SK-N-MC (cell line): ENCODE measurements around the gene FSD1L.

Experiments used
- DNase-seq: peaks from one replicate; pipeline ENCODE4 v3.0.0-alpha.2; 2011; ENCODE audit warnings: low read depth, low spot score
- H3K27ac ChIP-seq: fragments of 200-600 bp; sonication (generic); 2 replicates; pipeline ENCODE4 v1.5.1; 2016; ENCODE audit warnings: mixed run types
- H3K36me3 ChIP-seq: fragments of 200-600 bp; sonication (generic); 2 replicates; pipeline ENCODE4 v1.6.1; 2017; ENCODE audit warnings: antibody characterized with exemption, low read length, mixed read lengths; ENCODE audit not compliant: insufficient read depth
- H3K4me3 ChIP-seq: fragments of 200-600 bp; sonication (generic); 2 replicates; pipeline ENCODE4 v1.5.1; 2016
- H3K9ac ChIP-seq: fragments of 200-600 bp; sonication (generic); 2 replicates; pipeline ENCODE4 v1.8.0; 2017; ENCODE audit warnings: mixed run types, mixed read lengths; ENCODE audit not compliant: insufficient read length
- H3K9me3 ChIP-seq: fragments of 200-600 bp; sonication (generic); 2 replicates; pipeline ENCODE4 v1.6.1; 2017; ENCODE audit warnings: low read depth, mild to moderate bottlenecking, antibody characterized with exemption, low read length, moderate library complexity, mixed read lengths
- EZH2 ChIP-seq: fragments of 200-600 bp; sonication (generic); IDR thresholded peaks from one replicate; pipeline ENCODE4 v1.6.1; 2017; ENCODE audit warnings: antibody characterized with exemption
- FOXP2 ChIP-seq: optimal IDR thresholded peaks from 2 replicates; pipeline ENCODE3; 2011; ENCODE audit warnings: mild to moderate bottlenecking, moderate library complexity; ENCODE audit not compliant: insufficient read depth; ENCODE audit errors: extremely low read length, control extremely low read depth
- POLR2AphosphoS5 ChIP-seq: IDR thresholded peaks from 2 replicates; pipeline ENCODE4 v1.6.1; 2012; ENCODE audit warnings: mild to moderate bottlenecking, low read depth, low read length, borderline replicate concordance

Gene FSD1L

DNA sequence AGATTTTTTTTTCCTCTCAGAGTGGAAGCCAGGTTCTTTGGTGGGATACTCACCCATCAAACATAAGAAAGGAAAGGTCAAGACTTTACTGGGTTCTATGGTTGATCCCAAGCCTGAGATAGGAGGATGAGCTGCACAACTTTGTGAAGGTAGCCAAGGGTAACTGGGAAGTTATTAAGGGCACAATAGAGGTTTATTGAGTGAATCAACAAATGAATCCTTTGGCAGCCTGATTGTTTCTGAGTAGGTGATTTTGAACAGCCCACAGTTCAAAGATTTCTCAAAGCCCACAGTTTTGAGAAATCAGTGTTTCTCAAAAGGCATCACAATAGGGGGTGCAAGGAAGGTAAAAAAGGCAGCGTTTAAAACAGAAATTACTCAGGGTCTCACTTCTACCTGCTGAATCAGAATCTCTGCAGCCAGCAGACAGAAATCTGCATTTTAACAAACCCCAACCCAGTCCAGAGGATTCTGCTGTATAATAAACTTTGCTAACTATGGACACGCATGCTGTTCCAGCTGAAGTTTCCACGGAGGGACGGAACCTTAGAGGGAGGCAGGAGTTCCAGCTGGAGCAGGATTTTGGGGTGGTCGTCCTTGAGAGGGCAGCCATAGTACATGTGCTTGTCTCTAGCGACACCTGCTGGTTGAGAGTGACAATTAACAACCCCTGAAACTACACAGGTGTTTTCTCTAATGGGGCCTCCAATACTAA is 32.7 kb upstream of the FSD1L start:
- peak; percentile 20 for DNase-seq
- Histone ChIP-seq H3K9me3 (no peaks in the 10 kb centered on the region), H3K27ac (no peak overlapping the region), H3K36me3 (no peaks in the 10 kb centered on the region), H3K4me3 (peak overlapping the region; percentile 58; the same call in 1 of the 2 replicates), H3K9ac (no peak overlapping the region)
- TF ChIP-seq FOXP2 (no peak), POLR2AphosphoS5 (no peak), EZH2 (no peak)

GRCh38 chr9:105415662-105415980 is 32.2 kb upstream of the FSD1L start:
- no peak for DNase-seq
- TF ChIP-seq EZH2 (no peak), POLR2AphosphoS5 (no peak), FOXP2 (no peak)

GRCh38 chr9:105416840-105417239 is 31.0 kb upstream of the FSD1L start:
- DNase-seq, result no peak
- no peak overlapping the region for H3K9ac ChIP-seq
- no peak overlapping the region for H3K27ac ChIP-seq
- H3K4me3 ChIP-seq, result no peak overlapping the region
- H3K36me3 ChIP-seq, result no peaks in the 10 kb centered on the region
- no peak for TF ChIP-seq FOXP2
- TF ChIP-seq EZH2, result no peak
- TF ChIP-seq POLR2AphosphoS5, result no peak
- no peaks in the 10 kb centered on the region for H3K9me3 ChIP-seq

More at GRCh38 chr9:105415662-105415980, 32.2 kb upstream of the FSD1L start:
- Histone ChIP-seq H3K9me3 (no peaks in the 10 kb centered on the region), H3K27ac (no peak overlapping the region), H3K9ac (no peak overlapping the region), H3K36me3 (no peaks in the 10 kb centered on the region), H3K4me3 (no peak overlapping the region)

DNA sequence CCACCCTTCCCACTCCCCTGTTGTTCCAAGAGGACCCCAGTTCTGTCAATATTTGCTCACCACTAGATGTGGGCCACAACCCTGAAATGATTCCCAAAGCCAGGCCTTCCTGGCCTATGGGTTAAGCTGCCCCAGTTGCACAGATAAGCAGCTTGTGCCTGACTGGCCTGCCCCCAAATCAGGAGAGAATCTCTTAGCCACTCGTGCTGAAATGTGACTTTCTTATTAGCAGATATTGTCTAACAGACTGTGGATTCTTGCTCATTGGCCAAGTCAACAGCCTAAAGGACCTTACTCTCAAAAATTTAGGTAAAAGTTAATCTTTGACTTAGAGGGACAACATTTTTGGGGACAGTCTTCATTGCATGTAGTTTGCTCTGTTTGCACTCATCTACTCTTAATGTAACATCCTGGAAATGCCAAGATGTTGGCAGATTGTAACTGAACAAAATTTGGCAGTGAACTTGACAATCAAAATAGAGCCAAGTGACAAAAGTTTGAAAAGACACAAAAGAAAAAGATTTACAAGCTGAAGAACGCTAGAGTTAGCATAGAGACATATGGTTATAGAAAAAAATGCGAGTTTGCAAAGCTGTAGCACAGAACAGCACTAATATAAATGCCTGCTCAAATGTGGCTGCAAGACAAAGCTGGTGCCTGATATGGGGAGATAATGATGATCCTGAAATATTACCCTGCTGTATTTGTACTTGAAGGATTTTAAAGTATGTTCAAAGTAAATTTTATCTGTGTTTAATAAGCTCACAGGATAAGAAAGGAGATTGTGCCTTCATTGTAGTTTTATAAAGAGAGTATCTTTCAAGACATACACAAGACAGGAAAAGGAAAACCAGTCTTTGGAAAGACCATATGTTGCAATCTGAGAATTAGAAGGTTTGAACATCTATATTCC is 29.0 kb upstream of the FSD1L start:
- Histone ChIP-seq H3K4me3 (no peak overlapping the region), H3K27ac (no peak overlapping the region), H3K9me3 (no peaks in the 10 kb centered on the region), H3K36me3 (no peaks in the 10 kb centered on the region), H3K9ac (no peak overlapping the region)
- no peak for TF ChIP-seq FOXP2
- no peak for TF ChIP-seq EZH2
- no peak for TF ChIP-seq POLR2AphosphoS5
- DNase-seq, result no peak

GRCh38 chr9:105419816-105420597 is 27.8 kb upstream of the FSD1L start:
- no peak overlapping the region for H3K27ac ChIP-seq
- H3K36me3 ChIP-seq, result no peaks in the 10 kb centered on the region
- H3K9me3 ChIP-seq, result no peaks in the 10 kb centered on the region
- TF ChIP-seq POLR2AphosphoS5 (no peak), EZH2 (no peak), FOXP2 (no peak)
- DNase-seq, result no peak
- no peak overlapping the region for H3K9ac ChIP-seq
- H3K4me3 ChIP-seq, result no peak overlapping the region

DNA sequence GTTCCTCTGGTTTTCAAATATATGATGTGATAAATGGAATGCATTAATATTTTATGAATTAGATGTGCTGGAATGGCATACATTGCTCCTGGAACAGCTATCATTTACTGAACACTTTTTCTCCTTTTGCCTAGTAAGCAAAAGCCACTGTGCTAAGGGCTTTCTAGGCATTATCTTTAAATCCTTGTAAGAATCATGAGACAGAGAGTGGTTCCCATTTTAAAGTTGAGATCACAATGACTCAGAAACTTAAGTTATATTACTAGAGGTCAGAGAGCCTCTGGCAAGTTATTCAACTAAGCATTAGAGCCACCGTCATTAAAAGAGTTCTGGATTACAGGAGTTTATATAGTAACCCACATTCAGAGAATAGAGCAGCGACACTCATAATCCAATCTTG is 26.7 kb upstream of the FSD1L start:
- no peak for DNase-seq

GRCh38 chr9:105421864-105422263 is 26.0 kb upstream of the FSD1L start:
- Histone ChIP-seq H3K9me3 (no peaks in the 10 kb centered on the region), H3K36me3 (no peaks in the 10 kb centered on the region), H3K4me3 (no peak overlapping the region), H3K9ac (no peak overlapping the region), H3K27ac (no peak overlapping the region)
- no peak for DNase-seq
- no peak for TF ChIP-seq POLR2AphosphoS5
- no peak for TF ChIP-seq EZH2
- no peak for TF ChIP-seq FOXP2

More for the DNA sequence above, 26.7 kb upstream of the FSD1L start:
- H3K36me3 ChIP-seq, result no peaks in the 10 kb centered on the region
- H3K9ac ChIP-seq, result no peak overlapping the region
- no peak overlapping the region for H3K27ac ChIP-seq
- TF ChIP-seq POLR2AphosphoS5 (no peak), EZH2 (no peak), FOXP2 (no peak)
- no peaks in the 10 kb centered on the region for H3K9me3 ChIP-seq
- H3K4me3 ChIP-seq, result no peak overlapping the region
